ENCODE results near the gene LDAH.

GRCh38 chr2:20650877-20651730 is 171.8 kb downstream of the LDAH start, which contains the start of gene HS1BP3:
- TF ChIP-seq MYC (IDR thresholded peaks at IDR 0.05; ENCODE audit: borderline replicate concordance, low read length), result peak; percentile 83
- TF ChIP-seq POLR2A (IDR thresholded peaks at IDR 0.05; ENCODE audit: low read length), result peak; percentile 92
- TF ChIP-seq, protein P1, sequence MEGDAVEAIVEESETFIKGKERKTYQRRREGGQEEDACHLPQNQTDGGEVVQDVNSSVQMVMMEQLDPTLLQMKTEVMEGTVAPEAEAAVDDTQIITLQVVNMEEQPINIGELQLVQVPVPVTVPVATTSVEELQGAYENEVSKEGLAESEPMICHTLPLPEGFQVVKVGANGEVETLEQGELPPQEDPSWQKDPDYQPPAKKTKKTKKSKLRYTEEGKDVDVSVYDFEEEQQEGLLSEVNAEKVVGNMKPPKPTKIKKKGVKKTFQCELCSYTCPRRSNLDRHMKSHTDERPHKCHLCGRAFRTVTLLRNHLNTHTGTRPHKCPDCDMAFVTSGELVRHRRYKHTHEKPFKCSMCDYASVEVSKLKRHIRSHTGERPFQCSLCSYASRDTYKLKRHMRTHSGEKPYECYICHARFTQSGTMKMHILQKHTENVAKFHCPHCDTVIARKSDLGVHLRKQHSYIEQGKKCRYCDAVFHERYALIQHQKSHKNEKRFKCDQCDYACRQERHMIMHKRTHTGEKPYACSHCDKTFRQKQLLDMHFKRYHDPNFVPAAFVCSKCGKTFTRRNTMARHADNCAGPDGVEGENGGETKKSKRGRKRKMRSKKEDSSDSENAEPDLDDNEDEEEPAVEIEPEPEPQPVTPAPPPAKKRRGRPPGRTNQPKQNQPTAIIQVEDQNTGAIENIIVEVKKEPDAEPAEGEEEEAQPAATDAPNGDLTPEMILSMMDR (IDR thresholded peaks at IDR 0.05), result peak; percentile 99
- TF ChIP-seq NPAS2 (CRISPR knock-in tag; IDR thresholded peaks at IDR 0.05; ENCODE audit: borderline replicate concordance), result no peak
- TF ChIP-seq, protein P2, sequence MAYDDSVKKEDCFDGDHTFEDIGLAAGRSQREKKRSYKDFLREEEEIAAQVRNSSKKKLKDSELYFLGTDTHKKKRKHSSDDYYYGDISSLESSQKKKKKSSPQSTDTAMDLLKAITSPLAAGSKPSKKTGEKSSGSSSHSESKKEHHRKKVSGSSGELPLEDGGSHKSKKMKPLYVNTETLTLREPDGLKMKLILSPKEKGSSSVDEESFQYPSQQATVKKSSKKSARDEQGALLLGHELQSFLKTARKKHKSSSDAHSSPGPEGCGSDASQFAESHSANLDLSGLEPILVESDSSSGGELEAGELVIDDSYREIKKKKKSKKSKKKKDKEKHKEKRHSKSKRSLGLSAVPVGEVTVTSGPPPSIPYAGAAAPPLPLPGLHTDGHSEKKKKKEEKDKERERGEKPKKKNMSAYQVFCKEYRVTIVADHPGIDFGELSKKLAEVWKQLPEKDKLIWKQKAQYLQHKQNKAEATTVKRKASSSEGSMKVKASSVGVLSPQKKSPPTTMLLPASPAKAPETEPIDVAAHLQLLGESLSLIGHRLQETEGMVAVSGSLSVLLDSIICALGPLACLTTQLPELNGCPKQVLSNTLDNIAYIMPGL (CRISPR knock-in tag; IDR thresholded peaks at IDR 0.05; ENCODE audit: borderline replicate concordance), result no peak
- TF ChIP-seq JUNB (IDR thresholded peaks at IDR 0.05), result no peak
- no peak for TF ChIP-seq ZFP36 (IDR thresholded peaks at IDR 0.05; ENCODE audit: borderline replicate concordance, partially characterized antibody)

Data from A549 (cell line).